Dendritic cell treated with granulocyte-macrophage colony-stimulating factor and Interleukin-4, amounts not matched to agents 40 ng/mL and 50 ng/mL, for 4 days (primary cell): ENCODE data around the gene DTNA.
"Not testable (repeated sequence)": the region's sequence is repeated elsewhere in the genome, so short reads cannot be mapped to it uniquely, and the experiment has no call there.

Experiments
- H3K27ac Mint-ChIP-seq: one replicate; pipeline ENCODE4 v1.8.0; 2022; ENCODE audit warnings: mild to moderate bottlenecking, mixed read lengths
- H3K27me3 Mint-ChIP-seq: one replicate; pipeline ENCODE4 v1.8.0; 2022; ENCODE audit warnings: mild to moderate bottlenecking, mixed read lengths
- H3K36me3 Mint-ChIP-seq: one replicate; pipeline ENCODE4 v1.8.0; 2022; ENCODE audit warnings: low read depth, mixed read lengths
- H3K4me1 Mint-ChIP-seq: one replicate; pipeline ENCODE4 v1.8.0; 2022; ENCODE audit warnings: low read depth, mixed read lengths
- H3K4me3 Mint-ChIP-seq: one replicate; pipeline ENCODE4 v1.8.0; 2022; ENCODE audit warnings: mild to moderate bottlenecking, moderate library complexity, mixed read lengths
- H3K9me3 Mint-ChIP-seq: one replicate; pipeline ENCODE4 v1.8.0; 2022; ENCODE audit warnings: mixed read lengths
- intact Hi-C: fragments of 100-400 bp; cut with micrococcal nuclease; formaldehyde crosslinking; loops from one replicate; pipeline ENCODE4 v1.15.0; 2022

DTNA gene

DNA sequence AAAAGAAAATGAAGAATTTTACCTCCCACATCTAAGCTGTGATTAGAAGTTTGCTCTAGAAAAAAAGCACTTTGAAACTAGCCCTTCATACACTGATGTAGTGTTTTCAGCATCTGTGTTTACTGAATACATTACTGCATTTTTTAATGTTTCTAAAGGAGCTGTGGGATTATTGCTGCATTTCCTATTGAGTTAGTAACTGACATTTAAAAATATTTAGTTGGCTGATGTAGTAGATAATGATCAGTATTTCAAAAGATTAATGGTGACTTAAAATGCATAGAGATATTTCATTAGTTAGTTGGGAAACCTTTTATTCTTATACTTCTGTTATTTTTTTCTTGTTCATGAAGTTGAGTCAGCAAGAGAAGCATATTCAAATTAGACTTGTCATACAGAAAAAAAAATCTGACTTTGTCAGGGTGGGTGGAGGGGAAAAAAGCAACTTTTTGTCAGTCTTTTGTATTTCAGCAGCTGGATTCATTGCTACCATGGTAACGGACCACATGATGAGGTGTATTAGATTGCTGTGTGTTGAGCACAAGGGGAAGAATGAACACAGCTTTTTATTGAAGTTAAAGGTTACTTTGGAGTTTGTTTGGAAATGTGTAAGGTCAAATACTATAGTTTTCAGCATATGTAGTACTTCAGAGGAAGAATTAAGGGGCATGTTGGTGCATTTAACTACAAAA is at the start of gene DTNA:
Gene DTNA (plus strand): TSS at position 549 of the 692 bp plus-strand sequence. CDS start 45,679 bp downstream, outside the sequence.
- intact Hi-C loops, result no loop called here
- Mint-ChIP-seq H3K4me3 (no peak within 1 kb of the TSS), H3K27ac (peak within 1 kb of the TSS; percentile 34)

DNA sequence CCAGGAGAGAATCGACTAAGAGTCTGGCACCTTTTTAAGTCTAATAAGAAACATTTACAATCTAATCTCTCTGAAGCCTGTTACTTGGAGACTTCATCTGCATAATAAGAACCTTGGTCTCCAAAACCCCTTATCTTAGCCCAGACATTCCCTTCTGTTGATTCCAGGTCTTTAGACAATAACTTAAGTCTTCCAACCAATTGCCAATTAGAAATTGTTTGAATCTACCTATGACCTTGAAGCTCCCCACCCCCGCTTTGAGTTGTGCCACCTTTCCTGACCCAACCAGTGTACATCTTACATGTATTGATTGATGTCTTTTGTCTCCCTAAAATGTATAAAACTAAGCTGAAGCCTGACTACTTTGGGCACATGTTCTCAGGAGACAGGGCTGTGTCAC is 49.5 kb upstream of the DTNA start:
- no peaks in the 10 kb centered on the region for H3K9me3 Mint-ChIP-seq
- no peak overlapping the region for H3K4me3 Mint-ChIP-seq
- intact Hi-C loops, result loop anchor here (5.0 kb wide), 1 partner anchor 168 kb away; no protein-coding TSS in a partner anchor
- peak overlapping the region; percentile 92 for H3K27ac Mint-ChIP-seq
- peaks cover 10% of the 10 kb centered on the region for H3K4me1 Mint-ChIP-seq
- no peaks in the 10 kb centered on the region for H3K27me3 Mint-ChIP-seq
- peaks cover 5% of the 10 kb centered on the region for H3K36me3 Mint-ChIP-seq

More for the DNA sequence above, at the start of gene DTNA:
- Mint-ChIP-seq H3K4me1 (peaks cover 20% of the 10 kb centered on the region), H3K27me3 (no peaks in the 10 kb centered on the region), H3K9me3 (no peaks in the 10 kb centered on the region), H3K36me3 (no peaks in the 10 kb centered on the region)

DNA sequence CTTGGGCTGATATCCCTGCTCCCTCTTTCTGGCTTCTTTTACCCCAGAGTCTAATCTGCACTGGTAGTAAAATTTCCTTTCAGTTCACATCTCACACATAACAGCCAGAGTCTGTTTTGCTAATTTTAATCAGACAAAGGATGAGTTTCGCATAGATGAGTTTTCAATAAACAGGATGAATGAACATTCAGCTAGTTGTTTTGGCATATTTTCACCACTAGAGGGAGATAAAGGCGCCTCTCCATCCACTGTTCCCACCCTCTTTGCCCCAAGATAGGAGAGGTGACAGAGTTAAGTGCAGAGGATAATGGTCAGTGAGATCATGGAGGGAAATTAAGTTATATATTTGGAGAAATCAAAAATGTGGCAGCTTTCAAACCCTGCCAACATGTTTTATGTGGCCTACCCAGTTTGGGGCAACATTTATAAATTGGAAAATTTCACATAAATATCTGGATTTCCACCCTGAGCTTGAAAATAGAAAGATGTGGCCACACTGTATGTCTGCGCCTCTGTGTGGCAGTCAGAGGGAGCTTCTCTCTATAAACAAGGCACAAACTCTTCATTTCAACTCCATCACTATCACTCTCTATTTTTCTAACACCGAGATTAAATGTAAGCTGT is 48.5 kb upstream of the DTNA start:
- no peak overlapping the region for H3K27ac Mint-ChIP-seq

DNA sequence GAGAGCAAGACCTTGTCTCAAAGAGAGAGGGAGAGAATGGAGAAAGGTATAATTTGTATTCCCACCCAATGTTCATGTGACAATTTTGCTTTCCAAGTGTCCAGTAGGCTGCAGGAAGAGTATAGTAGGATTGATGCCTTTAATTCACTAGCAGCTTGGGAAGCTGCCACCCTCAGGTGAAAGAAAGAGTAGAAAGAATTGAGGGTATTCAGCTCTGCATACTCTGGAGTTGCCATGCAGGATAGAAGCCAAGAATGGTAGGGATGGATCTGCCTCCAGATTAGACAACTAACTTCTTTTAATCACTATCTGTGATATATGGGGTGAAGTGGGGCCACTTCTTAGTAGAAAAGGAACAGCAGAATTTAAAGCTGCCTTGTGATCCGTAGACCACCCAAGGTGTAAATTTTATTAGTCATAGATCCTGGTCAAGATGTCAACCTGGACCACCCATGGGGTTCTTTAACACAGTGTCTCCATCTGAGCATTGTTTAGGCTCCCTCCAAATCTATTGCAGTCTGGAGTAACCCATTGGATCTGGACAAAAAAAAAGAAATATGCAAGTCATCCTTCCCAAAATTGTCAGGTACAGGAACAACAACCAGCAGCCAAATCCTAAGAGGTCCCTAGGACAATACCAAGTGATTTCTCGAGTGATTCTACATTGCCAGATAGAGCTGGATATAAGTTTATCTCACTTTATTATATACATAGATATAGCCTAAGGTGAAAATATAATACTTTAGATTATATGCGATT is 33.1 kb upstream of the DTNA start:
- intact Hi-C loops, result loop anchor here (10.0 kb wide), 1 partner anchor 68 kb away; no protein-coding TSS in a partner anchor
- Mint-ChIP-seq H3K9me3 (no peaks in the 10 kb centered on the region), H3K36me3 (no peaks in the 10 kb centered on the region), H3K4me3 (no peak overlapping the region), H3K27ac (no peak overlapping the region), H3K27me3 (no peaks in the 10 kb centered on the region), H3K4me1 (peaks cover 5% of the 10 kb centered on the region)

More for the DNA sequence above, 48.5 kb upstream of the DTNA start:
- H3K27me3 Mint-ChIP-seq, result no peaks in the 10 kb centered on the region
- no peak overlapping the region for H3K4me3 Mint-ChIP-seq
- peaks cover 10% of the 10 kb centered on the region for H3K4me1 Mint-ChIP-seq
- peaks cover 5% of the 10 kb centered on the region for H3K36me3 Mint-ChIP-seq
- intact Hi-C loops, result loop anchor here (1.0 to 5.0 kb wide), 2 partner anchors 127 to 169 kb away; no protein-coding TSS in a partner anchor
- no peaks in the 10 kb centered on the region for H3K9me3 Mint-ChIP-seq

DNA sequence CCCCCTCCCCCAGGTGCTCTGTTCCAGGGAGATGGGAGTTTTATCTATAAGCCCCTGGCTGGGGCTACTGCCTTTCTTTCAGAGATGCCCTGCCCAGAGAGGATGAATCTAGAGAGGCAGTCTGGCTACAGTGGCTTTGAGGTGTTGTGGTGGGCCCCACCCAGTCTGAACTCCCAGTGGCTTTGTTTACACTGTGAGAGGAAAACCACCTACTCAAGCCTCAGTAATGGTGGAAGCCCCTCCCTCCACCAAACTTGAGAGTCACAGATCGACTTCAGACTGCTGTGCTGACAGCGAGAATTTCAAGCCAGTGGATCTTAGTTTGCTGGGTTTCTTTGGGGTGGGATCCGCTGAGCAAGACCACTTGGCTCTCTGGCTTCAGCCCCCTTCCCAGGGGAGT is 20.3 kb upstream of the DTNA start:
- H3K4me1 Mint-ChIP-seq, H3K9me3 Mint-ChIP-seq: not testable (repeated sequence)

DNA sequence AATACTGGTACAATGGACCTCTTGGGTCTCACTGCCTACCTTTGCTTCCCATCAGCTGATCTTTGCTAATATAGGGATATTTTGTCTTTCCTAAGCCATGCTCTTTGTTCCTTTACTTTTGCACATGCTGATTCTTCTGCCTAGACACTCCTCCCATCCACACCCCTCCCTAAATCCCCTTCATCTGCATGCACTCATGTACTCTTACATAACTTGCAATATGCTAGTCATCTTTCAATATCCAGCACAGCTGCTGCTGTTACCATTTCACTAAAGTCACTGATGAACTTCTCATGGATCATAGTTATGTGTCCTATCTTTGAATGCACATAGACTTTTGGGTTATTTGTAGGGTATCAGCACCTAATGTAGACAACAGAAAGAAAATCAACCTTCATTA is 18.5 kb upstream of the DTNA start:
- Mint-ChIP-seq H3K27ac (no peak overlapping the region), H3K4me1 (no peaks in the 10 kb centered on the region), H3K9me3 (no peaks in the 10 kb centered on the region), H3K27me3 (no peaks in the 10 kb centered on the region), H3K4me3 (no peak overlapping the region), H3K36me3 (peaks cover 7% of the 10 kb centered on the region)
- intact Hi-C loops, result no loop called here

More for the DNA sequence above, 20.3 kb upstream of the DTNA start:
- H3K36me3 Mint-ChIP-seq, intact Hi-C loops, H3K27ac Mint-ChIP-seq, H3K4me3 Mint-ChIP-seq, H3K27me3 Mint-ChIP-seq: not testable (repeated sequence)

DNA sequence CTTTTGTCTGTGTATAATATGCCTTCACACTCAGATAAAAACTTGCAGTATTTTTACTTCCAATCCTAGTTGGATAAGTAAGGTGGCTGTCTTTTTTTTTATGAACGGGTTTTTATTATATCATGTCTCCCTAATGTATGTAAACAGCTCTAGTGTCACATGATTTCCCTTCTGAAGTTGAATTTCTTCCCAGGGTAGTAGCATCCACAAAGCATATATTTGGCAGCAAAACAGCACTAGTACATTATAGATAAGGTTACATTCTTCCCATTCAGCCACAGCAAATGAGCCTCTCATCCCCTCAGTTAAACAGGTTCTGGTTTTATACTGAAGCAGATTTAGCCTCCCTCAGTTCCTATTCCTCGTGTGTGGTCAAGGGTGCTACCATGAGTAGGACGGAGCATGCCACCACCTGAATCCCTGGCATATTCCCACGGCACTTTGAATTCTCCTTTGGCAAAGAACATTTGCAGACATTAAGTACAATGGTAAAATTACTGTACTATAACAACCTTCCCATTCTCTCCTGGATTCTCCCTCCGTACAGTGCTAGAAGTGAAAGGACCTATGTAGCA is 15.4 kb upstream of the DTNA start:
- no peaks in the 10 kb centered on the region for H3K27me3 Mint-ChIP-seq
- H3K36me3 Mint-ChIP-seq, result peaks cover 10% of the 10 kb centered on the region
- H3K4me1 Mint-ChIP-seq, result no peaks in the 10 kb centered on the region
- no peak overlapping the region for H3K4me3 Mint-ChIP-seq
- no peak overlapping the region for H3K27ac Mint-ChIP-seq
- intact Hi-C loops, result no loop called here
- H3K9me3 Mint-ChIP-seq, result no peaks in the 10 kb centered on the region

DNA sequence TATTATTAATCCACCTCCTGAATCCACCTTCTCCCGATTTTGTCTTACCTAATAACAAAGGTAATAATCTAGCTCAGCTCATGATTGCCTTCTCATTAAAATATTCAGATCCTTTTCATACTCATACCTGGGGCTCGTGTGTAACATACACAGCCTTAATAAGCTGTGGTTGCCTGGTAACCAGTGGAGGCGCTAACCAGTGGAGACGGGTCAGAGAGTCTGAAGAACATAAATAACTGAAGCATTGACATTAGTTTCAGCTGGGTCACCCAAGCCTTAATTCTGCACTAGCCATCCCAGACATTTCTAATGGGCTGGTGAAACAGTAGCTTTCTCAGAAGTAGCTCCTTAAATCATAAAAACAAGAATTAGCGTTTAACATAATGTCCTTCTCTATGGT is 14.8 kb upstream of the DTNA start:
- Mint-ChIP-seq H3K36me3 (peaks cover 10% of the 10 kb centered on the region), H3K27ac (no peak overlapping the region)
- intact Hi-C loops, result no loop called here

DNA sequence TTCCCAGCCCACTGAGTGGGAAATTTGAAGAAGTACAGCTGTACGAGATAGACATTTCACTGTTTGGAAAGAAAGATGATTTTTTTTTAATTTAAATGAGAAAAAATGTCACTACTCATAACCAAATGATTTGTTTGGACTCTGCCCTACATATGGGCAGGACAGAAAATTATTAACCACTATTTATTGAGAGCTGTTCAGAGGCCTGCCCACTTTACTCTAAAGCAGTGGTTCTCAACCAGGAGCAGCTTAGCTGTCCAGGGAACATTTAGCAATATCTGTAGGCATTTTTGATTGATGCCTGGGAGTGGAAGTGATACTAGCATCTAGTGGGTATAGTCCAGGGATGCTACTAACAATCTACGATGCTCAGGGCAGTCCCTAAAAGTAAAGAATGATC is 13.4 kb upstream of the DTNA start:
- intact Hi-C loops, result no loop called here
- H3K27ac Mint-ChIP-seq, result no peak overlapping the region
- H3K27me3 Mint-ChIP-seq, result no peaks in the 10 kb centered on the region
- peaks cover 10% of the 10 kb centered on the region for H3K36me3 Mint-ChIP-seq
- H3K9me3 Mint-ChIP-seq, result no peaks in the 10 kb centered on the region
- H3K4me3 Mint-ChIP-seq, result no peak overlapping the region
- no peaks in the 10 kb centered on the region for H3K4me1 Mint-ChIP-seq

More for the DNA sequence above, 14.8 kb upstream of the DTNA start:
- no peaks in the 10 kb centered on the region for H3K4me1 Mint-ChIP-seq
- no peak overlapping the region for H3K4me3 Mint-ChIP-seq
- H3K27me3 Mint-ChIP-seq, result no peaks in the 10 kb centered on the region
- no peaks in the 10 kb centered on the region for H3K9me3 Mint-ChIP-seq

DNA sequence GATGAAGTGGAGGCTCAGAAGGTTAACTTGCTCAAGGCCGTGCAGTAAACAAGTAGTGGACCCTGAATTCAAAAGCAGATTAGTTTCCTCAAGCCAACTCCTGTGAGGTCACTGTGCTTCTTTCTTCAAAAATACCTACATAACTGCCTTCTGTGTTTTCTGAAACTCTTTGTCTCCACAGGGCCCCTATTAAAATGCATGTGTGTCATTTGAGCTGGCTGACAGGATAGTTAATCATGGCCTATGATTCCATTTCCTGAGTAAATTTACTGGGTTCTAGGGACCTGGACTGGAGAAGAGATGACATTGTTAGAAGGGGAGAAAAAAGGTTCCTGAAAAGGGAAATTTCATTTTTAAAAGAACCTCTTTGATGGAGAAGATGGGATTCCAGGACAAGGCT is 12.9 kb upstream of the DTNA start:
- Mint-ChIP-seq H3K27me3 (no peaks in the 10 kb centered on the region), H3K27ac (no peak overlapping the region), H3K4me3 (no peak overlapping the region), H3K9me3 (no peaks in the 10 kb centered on the region), H3K36me3 (peaks cover 10% of the 10 kb centered on the region), H3K4me1 (no peaks in the 10 kb centered on the region)
- intact Hi-C loops, result no loop called here

DNA sequence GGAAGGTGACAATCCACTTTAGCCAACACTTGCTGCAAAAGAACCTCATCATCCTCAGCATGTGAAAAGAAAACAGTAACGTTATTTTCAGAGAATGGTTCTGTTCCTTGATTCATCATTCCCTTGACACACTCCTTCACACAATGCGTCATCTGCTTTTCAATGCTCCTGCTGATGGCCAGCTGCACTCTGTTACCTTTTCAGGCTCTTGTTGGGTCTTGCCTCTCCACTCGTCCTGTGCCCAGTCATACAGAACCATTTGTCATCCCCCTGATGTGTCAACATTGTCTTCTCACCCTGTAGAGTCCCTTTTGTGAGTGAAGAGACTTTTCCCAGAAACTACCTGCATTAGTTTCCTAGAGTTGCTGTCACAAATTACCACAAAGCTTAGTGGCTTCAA is 12.2 kb upstream of the DTNA start:
- intact Hi-C loops, result no loop called here
- peaks cover 10% of the 10 kb centered on the region for H3K36me3 Mint-ChIP-seq
- no peaks in the 10 kb centered on the region for H3K9me3 Mint-ChIP-seq
- H3K27me3 Mint-ChIP-seq, result no peaks in the 10 kb centered on the region
- no peak overlapping the region for H3K27ac Mint-ChIP-seq
- no peaks in the 10 kb centered on the region for H3K4me1 Mint-ChIP-seq
- no peak overlapping the region for H3K4me3 Mint-ChIP-seq

DNA sequence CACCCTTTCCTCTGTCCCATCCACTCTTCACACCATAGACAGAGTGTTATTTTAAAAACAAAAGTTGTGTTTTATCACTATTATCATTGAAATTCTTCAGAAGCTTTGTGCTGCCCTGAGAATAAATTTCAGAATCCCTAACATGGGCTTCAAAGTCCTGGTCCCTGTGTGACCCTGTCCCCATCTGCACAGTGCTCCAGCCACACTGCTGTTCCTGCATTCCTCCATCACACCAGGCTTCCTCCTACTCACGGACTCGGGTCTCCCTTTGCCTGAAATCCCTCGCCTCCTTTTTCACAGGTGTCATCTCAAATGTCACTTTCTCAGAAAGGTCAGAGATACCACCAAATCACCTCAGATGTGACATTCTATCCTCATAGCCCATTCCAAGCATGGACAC is 8.2 kb upstream of the DTNA start:
- H3K4me3 Mint-ChIP-seq, result no peak overlapping the region
- H3K4me1 Mint-ChIP-seq, result no peaks in the 10 kb centered on the region
- peaks cover 10% of the 10 kb centered on the region for H3K36me3 Mint-ChIP-seq
- H3K27ac Mint-ChIP-seq, result no peak overlapping the region
- no peaks in the 10 kb centered on the region for H3K27me3 Mint-ChIP-seq
- H3K9me3 Mint-ChIP-seq, result no peaks in the 10 kb centered on the region
- intact Hi-C loops, result no loop called here

DNA sequence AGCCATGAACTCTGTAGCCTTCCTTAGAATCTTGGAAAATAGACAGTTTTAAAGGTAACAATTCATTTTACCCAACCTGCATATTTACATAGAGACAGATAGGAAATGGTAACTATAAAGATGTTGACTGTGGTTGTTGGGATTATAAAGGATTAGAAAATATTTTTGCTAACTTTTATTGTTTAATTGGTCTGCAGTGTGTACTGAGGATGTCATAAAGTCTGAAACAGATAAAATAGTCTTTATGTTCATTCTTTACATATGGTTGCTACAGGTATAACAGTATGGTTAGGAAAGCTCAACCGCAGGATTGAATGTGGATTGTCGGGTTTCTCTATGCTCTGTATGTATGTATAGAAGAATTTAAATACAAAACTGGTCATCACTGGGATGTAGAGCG is 7.3 kb upstream of the DTNA start:
- intact Hi-C loops, result no loop called here
- H3K4me1 Mint-ChIP-seq, result no peaks in the 10 kb centered on the region
- no peaks in the 10 kb centered on the region for H3K9me3 Mint-ChIP-seq
- no peaks in the 10 kb centered on the region for H3K27me3 Mint-ChIP-seq
- H3K36me3 Mint-ChIP-seq, result peaks cover 5% of the 10 kb centered on the region
- H3K4me3 Mint-ChIP-seq, result no peak overlapping the region
- H3K27ac Mint-ChIP-seq, result no peak overlapping the region

DNA sequence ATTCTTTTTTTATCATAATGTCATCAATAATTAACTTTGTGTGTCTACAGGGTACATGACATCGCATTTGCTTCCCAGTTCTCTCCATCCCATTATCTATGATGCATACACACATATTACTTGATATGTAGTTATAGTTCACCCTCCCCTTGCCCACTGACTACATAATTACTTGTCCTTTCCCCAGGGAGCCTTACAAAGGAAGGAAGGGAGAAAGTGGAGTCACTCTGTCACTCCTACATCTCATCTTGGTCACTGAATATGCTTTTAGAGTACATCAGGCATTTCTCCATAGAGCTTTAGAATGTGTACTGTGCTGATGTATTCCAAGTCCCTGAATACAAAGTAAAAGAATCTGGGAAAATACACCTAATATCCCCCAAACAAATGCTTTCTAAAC is 6.0 kb upstream of the DTNA start:
- no peak overlapping the region for H3K27ac Mint-ChIP-seq

More for the DNA sequence above, 6.0 kb upstream of the DTNA start:
- H3K4me3 Mint-ChIP-seq, result no peak overlapping the region
- H3K4me1 Mint-ChIP-seq, result peaks cover 7% of the 10 kb centered on the region
- H3K9me3 Mint-ChIP-seq, result no peaks in the 10 kb centered on the region
- no peaks in the 10 kb centered on the region for H3K36me3 Mint-ChIP-seq
- H3K27me3 Mint-ChIP-seq, result no peaks in the 10 kb centered on the region
- intact Hi-C loops, result no loop called here
